AG08395 (cell line): ENCODE results near the gene BLTP1.
"Not testable (repeated sequence)": the region's sequence is repeated elsewhere in the genome, so short reads cannot be mapped to it uniquely, and the experiment has no call there.

Source experiments
- DNase-seq: peaks from one replicate; pipeline ENCODE4 v3.0.0; 2012; ENCODE audit warnings: mixed read lengths, low spot score

BLTP1 gene

DNA sequence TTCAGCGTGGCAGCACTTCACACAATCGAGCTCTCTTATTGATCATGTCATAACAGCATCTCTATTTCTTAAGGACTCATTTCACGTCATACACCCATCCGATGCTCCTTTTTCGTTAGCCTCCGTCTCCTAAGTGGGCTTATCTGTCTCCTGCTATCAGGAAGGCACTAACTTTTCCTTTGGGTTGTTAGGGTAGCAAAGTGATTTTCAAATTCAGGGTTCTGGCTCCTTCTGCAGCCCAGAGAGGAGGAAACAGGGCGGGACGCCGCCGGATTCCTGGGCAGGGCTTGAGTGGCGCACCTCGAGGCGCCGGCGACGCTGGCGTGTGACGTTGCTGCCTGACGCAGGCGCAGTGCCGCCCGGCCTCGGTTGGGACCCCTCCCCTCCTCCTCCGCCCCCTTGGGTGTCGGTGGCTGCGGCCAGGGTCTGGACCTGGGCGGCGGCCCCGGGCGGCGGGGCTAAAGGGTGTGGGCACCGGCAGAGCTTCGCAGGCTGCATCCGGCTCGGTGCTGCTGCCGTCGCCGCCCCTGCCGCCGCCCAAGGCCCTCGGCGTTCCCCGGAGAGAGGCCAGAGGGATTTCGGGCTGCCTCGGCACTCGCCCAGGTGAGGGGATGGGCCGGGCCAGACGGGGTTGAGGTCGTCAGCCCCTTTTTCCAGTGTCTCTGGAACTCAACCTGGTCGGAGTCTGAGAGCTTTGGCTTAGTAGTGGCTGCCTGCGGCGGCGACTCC is at the start of gene BLTP1:
Gene BLTP1, plus strand, starts transcription at position 350 of the 729 bp plus-strand sequence. CDS start 18,317 bp downstream, outside the sequence.
- peak; percentile 94 for DNase-seq

DNA sequence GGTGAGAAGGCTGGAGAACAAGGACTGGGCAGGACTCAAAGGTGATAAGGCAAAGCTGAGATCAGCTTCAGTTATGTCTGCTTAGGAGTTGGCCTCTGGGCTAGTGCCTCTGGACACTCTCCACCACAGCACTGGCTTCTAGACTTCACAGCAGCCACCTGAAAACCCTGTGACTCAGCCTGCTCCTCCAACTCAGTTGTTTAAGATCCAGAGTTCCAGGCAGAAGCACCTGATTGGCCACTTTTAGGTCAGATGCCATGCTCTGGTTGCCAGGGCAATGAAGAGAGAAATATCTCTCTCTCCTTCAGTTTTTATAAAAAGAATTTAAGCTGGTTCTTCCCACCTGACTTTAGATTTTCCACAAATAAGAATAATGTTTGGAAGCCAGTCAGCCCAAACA is 47.9 kb upstream of the BLTP1 start:
- no peak for DNase-seq

DNA sequence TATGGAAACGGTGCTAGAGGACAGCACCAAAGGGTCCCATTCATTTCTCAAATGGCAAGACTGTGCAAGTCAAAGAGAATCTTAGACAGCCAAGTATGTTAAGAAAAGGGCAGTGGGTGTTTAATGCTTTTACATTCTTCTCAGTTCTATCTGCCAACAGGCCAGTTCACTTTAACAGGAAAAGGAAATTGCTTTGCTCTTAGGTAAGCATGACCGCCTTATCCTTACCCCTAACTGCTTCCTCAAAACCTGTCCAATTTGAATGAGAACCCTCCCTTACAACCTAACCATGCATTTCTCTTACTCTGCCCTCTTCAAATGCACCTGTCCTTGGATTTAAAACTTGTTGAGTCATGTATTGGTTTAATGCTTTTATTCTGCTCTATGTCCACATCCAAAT is 44.5 kb upstream of the BLTP1 start:
- DNase-seq, result no peak

DNA sequence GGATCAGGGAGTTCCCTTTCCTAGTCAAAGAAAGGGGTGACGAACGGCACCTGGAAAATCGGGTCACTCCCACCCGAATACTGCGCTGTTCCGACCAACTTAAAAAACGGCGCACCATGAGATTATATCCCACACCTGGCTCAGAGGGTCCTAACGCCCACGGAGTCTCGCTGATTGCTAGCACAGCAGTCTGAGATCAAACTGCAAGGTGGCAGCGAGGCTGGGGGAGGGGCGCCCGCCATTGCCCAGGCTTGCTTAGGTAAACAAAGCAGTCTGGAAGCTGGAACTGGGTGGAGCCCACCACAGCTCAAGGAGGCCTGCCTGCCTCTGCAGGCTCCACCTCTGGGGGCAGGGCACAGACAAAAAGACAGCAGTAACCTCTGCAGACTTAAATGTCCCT is 41.8 kb upstream of the BLTP1 start:
- DNase-seq, result not testable (repeated sequence)

- peak; percentile 55 for DNase-seq
Measured at GRCh38 chr4:122117743-122118142, 34.4 kb upstream of the BLTP1 start.

GRCh38 chr4:122118243-122118642 is 33.9 kb upstream of the BLTP1 start:
- DNase-seq, result no peak

DNA sequence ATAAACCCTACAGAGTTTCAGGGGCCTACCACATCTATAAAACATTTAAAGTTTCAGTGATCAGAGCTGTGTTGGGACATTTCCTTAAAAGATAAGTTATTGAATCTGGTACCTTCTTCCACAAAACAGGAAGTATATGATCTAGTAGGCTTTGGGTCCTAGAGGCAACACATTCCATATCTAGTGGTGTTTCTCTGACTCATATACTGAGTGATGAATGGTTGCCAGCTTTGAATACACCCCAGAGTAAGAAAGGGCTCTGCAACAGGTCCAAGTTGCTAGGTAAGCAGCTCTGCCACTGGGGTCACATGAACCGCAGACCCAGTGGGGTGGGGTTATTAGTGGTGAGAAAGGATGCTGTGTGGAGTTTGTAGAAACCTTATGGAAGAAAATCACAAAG is 32.4 kb upstream of the BLTP1 start:
- DNase-seq, result no peak

GRCh38 chr4:122121593-122121992 is 30.5 kb upstream of the BLTP1 start:
- DNase-seq, result no peak

DNA sequence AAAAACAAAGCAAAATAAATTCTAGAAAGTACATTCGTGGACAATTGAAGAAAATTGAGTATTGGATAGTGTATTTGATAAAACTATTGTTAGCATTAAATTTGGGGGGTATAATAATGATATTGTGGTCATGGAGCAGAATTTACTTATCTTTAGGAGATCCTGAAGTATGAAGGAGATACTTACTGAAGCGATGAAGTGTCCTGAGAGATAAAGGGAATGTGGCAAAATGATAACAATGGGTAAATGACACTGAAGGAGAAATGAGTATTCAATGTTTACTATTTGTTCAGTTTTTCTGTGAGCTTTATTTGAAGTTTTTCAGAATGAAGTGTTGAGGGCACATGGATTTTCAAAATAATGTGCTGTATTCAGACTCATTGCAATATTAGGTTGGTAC is 30.0 kb upstream of the BLTP1 start:
- no peak for DNase-seq

DNA sequence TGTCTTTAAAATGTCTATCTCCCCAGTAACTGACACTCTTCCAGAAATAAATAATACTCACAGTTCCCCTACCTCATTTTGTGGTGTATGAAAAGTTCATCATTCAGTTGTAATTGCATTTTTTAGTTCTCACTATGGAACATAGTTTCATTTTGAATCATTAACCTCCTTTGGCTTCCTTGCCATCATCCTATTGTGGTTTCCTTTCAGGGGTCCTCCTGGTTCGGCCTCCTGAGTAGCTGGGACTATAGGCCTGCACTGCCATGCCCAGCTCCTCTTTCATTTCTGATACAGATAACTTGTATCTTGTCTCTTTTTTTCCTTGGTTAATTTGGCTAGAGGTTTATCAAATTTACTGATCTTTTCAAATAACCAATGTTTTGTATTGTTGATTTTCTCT is 23.1 kb upstream of the BLTP1 start:
- no peak for DNase-seq

DNA sequence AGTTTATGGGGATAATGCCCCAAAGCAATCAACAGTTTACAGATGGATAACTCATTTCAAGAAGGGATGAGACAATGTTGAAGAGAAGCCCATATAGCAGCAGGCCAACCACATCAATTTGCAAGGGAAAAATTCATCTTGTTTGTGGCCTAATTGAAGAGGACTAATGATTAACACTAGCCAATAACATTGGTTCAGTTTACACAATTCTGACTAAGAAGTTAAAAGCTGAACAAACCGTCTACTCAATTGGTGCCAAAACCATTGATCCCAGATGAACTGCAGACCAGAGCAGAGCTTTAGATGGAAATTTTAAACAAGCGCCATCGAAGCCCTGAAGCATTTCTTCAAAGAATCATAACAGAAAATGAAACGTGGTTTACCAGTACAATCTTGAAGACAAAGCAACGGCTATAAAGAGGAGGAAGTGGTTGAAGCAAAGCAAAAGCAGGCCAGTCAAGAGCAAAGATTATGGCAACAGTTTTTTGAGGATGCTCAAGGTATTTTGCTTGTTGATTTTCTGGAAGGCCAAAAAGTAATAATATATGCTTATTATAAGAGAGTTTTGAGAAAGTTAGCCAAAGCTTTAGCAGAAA is 20.5 kb upstream of the BLTP1 start:
- DNase-seq, result no peak

GRCh38 chr4:122132891-122133290 is 19.2 kb upstream of the BLTP1 start:
- no peak for DNase-seq

GRCh38 chr4:122139139-122139538 is 13.0 kb upstream of the BLTP1 start:
- DNase-seq, result no peak

- no peak for DNase-seq
Measured at GRCh38 chr4:122140834-122141233, 11.3 kb upstream of the BLTP1 start.

DNA sequence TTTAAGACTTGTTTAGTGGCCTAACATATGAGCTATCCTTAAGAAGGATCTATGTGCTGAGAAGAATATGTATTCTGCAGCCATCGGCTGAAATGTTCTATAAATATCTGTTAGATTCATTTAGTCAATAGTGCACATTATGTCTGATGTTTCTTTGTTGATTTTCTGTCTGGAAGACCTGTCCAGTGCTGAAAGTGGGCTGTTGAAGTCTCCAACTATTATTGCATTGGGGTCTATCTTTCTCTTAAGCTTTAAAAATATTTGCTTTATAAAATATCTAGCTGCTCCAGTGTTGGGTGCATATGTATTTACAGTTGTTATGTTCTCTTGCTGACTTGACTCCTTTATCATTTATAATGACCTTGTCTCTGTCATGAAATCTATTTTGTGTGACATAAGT is 9.4 kb upstream of the BLTP1 start:
- DNase-seq, result no peak

DNA sequence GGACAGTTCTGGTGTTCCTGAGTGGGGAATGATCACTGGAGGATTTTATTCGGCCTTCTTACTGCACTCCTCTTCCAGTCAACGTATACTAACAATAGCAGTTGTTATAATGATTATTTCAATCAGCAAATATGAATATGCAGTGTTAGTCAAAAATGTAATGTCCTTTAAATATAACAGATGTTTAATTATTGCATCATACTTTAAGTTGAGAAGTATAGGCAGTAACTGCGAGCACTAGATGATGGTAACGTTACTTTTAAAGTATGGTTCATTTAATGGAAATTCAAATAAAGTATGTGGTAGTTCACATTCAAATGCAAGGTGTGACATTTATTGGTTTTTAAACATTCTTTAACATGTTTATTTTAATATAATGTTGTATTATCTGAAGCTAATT is 5.5 kb upstream of the BLTP1 start:
- no peak for DNase-seq

DNA sequence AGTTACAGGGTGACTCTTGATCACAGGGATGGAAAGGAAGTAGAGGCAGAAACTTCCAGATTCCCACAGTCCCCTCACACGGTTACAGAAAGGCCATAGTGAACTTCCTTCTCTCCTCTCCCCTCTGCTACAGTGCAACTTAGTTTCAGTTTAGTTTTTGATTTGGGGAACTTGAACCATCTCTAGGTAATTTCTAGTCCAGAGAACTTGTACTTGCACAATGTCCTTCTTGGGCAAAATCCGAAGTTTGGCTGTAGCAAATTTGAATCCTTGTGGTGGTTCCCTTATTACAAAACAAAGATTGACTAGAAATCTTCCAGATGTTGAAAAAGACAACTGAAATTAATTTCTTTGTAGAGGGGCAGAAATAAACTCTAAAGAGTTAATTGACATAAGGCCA is 1.2 kb upstream of the BLTP1 start:
- no peak for DNase-seq

DNA sequence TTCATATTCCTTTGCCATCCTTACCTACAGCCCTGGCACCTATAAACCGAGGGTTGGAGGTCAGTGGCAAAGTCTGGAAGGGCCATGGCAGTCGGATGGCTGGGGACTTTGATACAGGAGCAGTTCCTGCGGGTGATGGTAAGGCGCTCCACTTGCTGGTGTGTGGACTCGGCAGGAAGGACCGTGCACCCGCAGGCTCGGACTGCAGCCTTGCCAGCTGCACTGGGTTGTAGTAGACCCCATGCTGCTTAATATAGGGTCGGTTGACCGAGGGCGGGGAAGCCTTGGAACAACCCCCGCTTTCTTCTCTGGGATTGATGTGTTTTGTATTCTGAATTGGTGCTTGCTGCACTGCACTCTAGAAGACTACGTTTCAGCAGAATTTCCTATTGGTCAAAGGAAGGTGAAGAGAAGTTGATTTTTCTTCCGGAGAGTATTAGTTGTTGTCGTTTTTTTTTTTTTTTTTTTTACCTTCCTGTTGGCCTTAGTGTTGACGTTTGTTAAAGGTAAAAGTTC is 638 bp downstream of the BLTP1 start:
- peak; percentile 35 for DNase-seq

DNA sequence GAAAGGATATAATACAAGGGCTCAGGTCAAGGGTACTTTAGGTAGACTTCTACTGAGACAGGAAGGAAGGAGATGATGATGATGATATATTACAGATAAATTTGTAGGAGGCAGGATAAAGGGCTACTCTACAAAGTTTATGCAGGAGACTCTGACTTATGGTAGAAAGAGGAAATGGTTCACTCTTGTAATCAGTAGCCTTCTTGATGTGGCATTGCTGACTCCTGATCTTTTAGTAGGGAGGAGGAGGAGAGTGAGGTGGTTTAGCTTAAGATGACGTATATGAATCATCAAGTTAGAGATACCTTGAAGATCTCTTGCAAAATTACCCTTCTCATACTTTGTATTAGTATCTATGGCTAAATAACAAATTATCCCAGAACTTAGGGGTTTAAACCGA is 4.7 kb downstream of the BLTP1 start:
- DNase-seq, result no peak

- no peak for DNase-seq
Measured at GRCh38 chr4:122163301-122163700, 11.2 kb downstream of the BLTP1 start.

DNA sequence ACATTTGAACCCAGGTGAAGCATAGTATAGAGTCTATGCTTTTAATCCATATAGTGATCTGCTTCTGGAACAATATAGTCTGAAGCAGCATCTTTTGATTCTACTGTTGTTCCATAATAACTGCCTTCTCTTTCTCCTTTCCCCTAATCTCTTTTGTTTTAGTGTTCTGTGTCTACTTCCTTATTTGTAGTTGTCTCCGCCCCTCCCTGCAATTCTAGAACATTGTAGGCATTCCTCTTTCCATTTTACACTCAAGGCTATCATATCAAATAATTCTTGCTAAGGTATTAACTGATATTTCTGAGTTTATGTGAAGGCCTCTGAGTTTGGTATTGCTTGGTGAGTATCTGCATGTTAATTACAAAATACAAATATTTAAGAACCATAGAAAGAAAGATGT is 11.6 kb downstream of the BLTP1 start:
- DNase-seq, result no peak

DNA sequence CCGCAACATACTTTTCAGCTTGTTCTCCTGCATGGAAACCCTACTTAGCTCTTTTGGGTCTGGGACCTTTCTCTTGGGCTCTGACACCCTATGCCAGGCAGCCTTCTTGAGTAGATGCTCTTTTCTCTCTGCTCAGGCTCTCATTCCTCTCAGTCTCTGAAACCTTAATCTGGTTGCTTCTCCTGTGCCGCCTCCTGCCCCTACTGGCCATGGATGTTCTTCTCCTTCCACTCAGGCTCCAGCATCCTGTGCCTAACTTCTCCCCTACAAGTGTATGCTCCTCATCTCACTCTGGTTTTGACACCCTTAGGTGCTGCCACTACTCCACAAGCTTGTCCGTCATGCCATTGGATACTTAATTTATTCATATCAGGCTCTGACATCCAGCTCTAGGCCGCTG is 15.2 kb downstream of the BLTP1 start:
- no peak for DNase-seq

DNA sequence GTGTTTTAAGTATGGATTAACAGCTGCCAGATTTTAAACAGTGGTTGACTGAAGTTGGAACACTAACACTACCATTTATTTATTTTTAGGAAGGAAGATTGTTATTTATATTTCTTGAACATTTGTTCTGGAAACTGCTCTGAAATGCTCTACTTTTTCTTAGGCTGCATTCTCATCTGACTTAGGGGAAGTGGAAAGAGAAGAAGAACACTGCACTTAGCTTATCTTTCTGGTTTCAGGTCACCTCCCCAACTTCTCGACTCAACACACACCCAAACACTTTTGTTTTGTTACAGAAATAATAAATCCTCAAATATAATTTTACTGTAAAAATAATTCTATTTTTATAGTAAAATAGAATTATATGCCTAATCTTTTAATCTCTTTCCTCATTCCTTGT is 18.6 kb downstream of the BLTP1 start:
- no peak for DNase-seq

DNA sequence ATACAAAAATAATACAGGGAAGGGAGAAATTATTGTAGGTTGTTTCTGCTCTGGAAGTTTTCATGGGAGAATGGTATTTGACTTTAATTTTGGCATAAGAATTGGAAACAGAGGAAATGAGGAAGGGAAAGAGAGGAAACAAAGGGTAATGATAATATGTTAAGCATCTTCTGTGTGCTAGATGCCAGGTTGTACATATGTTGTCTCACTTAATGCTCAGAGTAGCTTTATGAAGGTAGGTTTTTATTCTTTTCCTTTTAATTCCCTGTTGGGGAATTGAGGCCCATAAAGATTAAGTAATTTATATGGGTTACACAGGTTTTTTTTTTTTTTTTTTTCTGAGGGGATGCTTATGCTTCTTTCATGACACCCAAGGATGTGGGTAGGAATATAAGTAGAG is 19.2 kb downstream of the BLTP1 start:
- no peak for DNase-seq
